PC-3 (cell line): ENCODE measurements around the gene HMGCS2.

Source experiments
- EZH2phosphoT487 ChIP-seq: fragments of 300-600 bp; sonication (generic); IDR thresholded peaks from 2 replicates; pipeline ENCODE4 v1.6.1; 2018; ENCODE audit warnings: mild to moderate bottlenecking, antibody characterized with exemption, low read length, borderline replicate concordance
- TF ChIP-seq, protein P1 (sequence below): fragments of 300-600 bp; sonication (generic); conservative IDR thresholded peaks from 2 replicates; pipeline ENCODE4 v1.5.1; 2017; ENCODE audit warnings: antibody characterized with exemption, low read depth, mild to moderate bottlenecking, low read length

DNA sequence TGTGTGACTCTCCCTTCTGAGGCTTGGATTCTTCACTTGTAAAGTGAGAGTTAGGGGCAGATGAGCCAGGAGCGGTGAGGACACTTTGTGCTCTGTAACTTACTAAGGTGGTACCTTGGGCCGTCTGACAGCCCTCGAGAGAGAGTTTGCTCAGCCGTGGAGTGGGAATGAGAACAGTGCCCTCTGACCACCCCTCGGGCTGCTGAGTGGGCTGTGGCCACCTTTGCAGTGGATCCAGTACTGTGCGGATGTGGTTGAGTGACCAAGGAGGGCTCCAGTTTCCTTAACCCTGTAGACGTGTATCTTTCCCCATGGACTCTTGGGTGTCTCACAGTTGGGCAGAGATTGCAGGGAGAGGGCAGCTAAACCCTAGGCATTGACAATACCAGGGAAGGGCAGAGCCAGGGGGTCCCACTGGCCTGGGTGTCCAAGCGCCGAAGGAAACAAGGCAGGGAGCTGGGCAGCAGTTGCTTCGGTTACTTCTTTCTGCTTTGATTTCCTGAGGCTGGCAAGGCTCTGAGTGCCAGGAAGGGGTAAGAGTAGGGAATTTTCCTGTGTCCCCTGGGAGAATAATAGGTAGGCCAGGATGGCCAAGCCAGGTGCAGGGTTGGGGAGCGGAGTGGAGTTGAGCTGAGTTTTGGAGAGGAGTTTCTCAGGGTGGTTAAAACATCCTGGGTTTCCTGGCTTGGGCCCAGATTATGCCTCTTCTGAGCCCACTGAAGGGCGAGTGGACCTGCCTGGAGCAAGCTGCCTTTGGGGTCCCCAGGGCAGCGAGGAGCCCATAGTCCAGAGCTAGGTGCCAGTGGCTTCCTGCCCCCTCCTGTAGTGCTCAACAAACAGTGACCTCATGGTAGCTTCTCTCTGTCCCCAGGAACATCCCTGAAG is 27.6 kb downstream of the HMGCS2 start:
- TF ChIP-seq, protein P1, sequence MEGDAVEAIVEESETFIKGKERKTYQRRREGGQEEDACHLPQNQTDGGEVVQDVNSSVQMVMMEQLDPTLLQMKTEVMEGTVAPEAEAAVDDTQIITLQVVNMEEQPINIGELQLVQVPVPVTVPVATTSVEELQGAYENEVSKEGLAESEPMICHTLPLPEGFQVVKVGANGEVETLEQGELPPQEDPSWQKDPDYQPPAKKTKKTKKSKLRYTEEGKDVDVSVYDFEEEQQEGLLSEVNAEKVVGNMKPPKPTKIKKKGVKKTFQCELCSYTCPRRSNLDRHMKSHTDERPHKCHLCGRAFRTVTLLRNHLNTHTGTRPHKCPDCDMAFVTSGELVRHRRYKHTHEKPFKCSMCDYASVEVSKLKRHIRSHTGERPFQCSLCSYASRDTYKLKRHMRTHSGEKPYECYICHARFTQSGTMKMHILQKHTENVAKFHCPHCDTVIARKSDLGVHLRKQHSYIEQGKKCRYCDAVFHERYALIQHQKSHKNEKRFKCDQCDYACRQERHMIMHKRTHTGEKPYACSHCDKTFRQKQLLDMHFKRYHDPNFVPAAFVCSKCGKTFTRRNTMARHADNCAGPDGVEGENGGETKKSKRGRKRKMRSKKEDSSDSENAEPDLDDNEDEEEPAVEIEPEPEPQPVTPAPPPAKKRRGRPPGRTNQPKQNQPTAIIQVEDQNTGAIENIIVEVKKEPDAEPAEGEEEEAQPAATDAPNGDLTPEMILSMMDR = no peak
- TF ChIP-seq EZH2phosphoT487 = no peak
